ENCODE results near the gene SLC2A10.

Gene SLC2A10

GRCh38 chr20:46770330-46771194 lies 61.1 kb downstream of the SLC2A10 start:
- no peak for DNase-seq (ENCODE audit: low read depth in 2 of 2)

- no peak for DNase-seq (ENCODE audit: low read depth in 2 of 2)
These were observed 61.7 kb downstream of the SLC2A10 start for GRCh38 chr20:46771195-46771588.

- no peak for DNase-seq (ENCODE audit: low read depth in 2 of 2)
These were observed 63.5 kb downstream of the SLC2A10 start for GRCh38 chr20:46772901-46773300.

- no peak for DNase-seq (ENCODE audit: low read depth in 2 of 2)
These were observed 64.2 kb downstream of the SLC2A10 start for GRCh38 chr20:46773680-46774079.

GRCh38 chr20:46774236-46774635 lies 64.8 kb downstream of the SLC2A10 start:
- DNase-seq (ENCODE audit: low read depth in 2 of 2), result no peak

GRCh38 chr20:46774943-46775560 lies 65.6 kb downstream of the SLC2A10 start:
- DNase-seq (ENCODE audit: low read depth in 2 of 2), result no peak

- DNase-seq (ENCODE audit: low read depth in 2 of 2), result no peak
These were observed 66.4 kb downstream of the SLC2A10 start for GRCh38 chr20:46775806-46776205.

- DNase-seq (ENCODE audit: low read depth in 2 of 2), result no peak
These were observed 67.9 kb downstream of the SLC2A10 start for GRCh38 chr20:46777331-46777730.

- no peak for DNase-seq (ENCODE audit: low read depth in 2 of 2)
These were observed 70.4 kb downstream of the SLC2A10 start for GRCh38 chr20:46779831-46780230.

GRCh38 chr20:46784436-46785127 lies 75.1 kb downstream of the SLC2A10 start:
- DNase-seq (ENCODE audit: low read depth in 2 of 2), result no peak

Measured in stimulated activated CD4-positive, alpha-beta T cell treated with anti-CD3 and anti-CD28 coated beads, Interleukin-12 subunit alpha, Interleukin-12 subunit beta, amount 100 ng/mL, for 24 hours (primary cell).